GM12872 (cell line): ENCODE data around the gene IVD.

Experiments
- TF ChIP-seq, protein P1 (sequence below): IDR thresholded peaks from 3 replicates; pipeline ENCODE4 v1.5.1; 2011; ENCODE audit warnings: low read depth, mild to moderate bottlenecking, low read length, moderate library complexity; ENCODE audit not compliant: insufficient read depth

Gene IVD

DNA sequence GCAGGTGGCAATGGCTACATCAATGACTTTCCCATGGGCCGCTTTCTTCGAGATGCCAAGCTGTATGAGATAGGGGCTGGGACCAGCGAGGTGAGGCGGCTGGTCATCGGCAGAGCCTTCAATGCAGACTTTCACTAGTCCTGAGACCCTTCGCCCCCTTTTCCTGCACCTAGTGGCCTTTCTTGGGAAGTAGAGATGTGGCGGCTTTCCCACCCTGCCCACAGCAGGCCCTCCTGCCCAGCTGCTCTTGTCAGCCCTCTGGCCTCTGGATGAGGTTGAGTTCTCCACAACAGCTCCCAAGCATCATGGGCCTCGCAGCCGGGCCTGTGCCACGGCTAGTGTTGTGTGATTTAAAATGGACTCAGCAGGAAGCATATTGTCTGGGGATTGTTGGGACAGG is 12.5 kb downstream of the IVD start:
- TF ChIP-seq, protein P1, sequence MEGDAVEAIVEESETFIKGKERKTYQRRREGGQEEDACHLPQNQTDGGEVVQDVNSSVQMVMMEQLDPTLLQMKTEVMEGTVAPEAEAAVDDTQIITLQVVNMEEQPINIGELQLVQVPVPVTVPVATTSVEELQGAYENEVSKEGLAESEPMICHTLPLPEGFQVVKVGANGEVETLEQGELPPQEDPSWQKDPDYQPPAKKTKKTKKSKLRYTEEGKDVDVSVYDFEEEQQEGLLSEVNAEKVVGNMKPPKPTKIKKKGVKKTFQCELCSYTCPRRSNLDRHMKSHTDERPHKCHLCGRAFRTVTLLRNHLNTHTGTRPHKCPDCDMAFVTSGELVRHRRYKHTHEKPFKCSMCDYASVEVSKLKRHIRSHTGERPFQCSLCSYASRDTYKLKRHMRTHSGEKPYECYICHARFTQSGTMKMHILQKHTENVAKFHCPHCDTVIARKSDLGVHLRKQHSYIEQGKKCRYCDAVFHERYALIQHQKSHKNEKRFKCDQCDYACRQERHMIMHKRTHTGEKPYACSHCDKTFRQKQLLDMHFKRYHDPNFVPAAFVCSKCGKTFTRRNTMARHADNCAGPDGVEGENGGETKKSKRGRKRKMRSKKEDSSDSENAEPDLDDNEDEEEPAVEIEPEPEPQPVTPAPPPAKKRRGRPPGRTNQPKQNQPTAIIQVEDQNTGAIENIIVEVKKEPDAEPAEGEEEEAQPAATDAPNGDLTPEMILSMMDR, result no peak

- TF ChIP-seq, protein P1, result no peak
Observed at GRCh38 chr15:40420071-40420713, 14.6 kb downstream of the IVD start.

DNA sequence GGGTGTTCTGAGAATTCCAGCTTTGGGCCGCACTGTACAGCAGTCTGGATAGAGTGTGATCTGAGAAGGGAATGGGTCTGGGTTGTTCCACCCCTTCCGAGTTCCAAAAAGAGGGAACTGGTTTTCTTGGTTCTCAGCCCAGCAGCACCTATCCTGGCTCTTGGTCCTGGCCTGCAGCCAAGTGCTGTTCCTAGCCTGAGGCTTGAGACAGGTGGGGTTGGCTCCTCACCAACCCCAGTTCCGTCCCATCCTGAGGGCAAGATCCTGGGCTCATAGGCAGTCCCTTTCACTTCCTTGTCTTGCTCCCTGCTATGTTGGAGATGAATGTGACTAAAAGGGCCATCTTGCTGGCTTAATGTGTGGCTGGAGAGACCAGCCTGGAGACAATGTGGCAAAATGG is 15.2 kb downstream of the IVD start:
- TF ChIP-seq, protein P1, result no peak

- TF ChIP-seq, protein P1, result peak; percentile 97
Observed at GRCh38 chr15:40421246-40422157, 15.9 kb downstream of the IVD start.

- TF ChIP-seq, protein P1, result no peak
Observed at GRCh38 chr15:40424483-40425115, 19.0 kb downstream of the IVD start.

DNA sequence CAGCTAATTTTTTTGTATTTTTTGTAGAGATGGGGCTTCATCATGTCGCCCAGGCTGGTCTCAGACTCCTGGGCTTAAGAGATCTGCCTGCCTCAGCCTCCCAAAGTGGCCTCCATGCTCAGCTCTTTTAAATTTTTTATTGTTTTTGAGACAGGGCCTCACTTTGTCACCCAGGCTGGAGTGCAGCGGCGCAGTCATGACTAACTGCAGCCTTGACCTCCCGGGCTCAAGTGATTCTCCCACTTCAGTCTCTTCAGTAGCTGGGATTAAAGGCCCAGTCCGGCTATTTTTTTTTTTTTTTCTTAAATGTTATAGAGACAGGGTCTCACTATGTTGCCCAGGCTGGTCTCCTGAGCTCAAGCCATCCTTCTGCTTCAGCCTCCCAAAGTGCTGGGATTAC is 20.1 kb downstream of the IVD start:
- TF ChIP-seq, protein P1, result no peak

DNA sequence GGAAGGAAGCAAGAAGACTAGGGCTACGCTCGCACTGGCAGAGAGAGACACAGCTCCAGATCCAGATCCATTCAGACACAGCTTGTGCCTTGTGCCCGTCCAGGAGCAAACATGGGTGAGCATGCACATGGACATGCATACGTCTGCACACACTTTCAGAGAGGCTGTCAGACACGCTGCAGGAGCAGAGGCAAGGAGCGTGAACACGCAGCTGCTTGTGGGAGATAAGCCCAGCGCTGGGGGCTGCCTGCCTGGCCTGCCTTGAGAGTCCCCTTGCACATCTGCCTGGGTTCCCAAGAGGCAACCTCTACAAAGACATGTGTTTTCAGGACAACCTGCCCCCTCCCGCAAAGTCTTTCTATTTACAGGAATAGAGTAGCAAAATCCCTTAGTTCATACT is 21.6 kb downstream of the IVD start:
- TF ChIP-seq, protein P1, result no peak
